CD4-positive, alpha-beta T cell treated with Interleukin-15 for 4 hours (primary cell): Measurements from ENCODE around the gene AQP5.

ENCODE experiments used
- DNase-seq: peaks from one replicate; pipeline ENCODE4 v3.0.0-alpha.2; 2020; ENCODE audit warnings: low spot score

Gene AQP5

GRCh38 chr12:49964849-49965624 lies 3.4 kb downstream of the AQP5 start:
- DNase-seq, result no peak

GRCh38 chr12:49965836-49966235 lies 4.2 kb downstream of the AQP5 start:
- no peak for DNase-seq

- DNase-seq, result no peak
Observed at GRCh38 chr12:49966511-49967041, 4.9 kb downstream of the AQP5 start.

- DNase-seq, result peak; percentile 89
Observed at GRCh38 chr12:49967042-49967776, 5.5 kb downstream of the AQP5 start.

GRCh38 chr12:49967777-49968250 lies 6.1 kb downstream of the AQP5 start:
- DNase-seq, result no peak

GRCh38 chr12:49968471-49968870 lies 6.8 kb downstream of the AQP5 start:
- no peak for DNase-seq

GRCh38 chr12:49969027-49969426 lies 7.4 kb downstream of the AQP5 start:
- DNase-seq, result no peak

- no peak for DNase-seq
Observed at GRCh38 chr12:49969651-49970429, 8.2 kb downstream of the AQP5 start.

GRCh38 chr12:49970658-49971057 lies 9.0 kb downstream of the AQP5 start:
- DNase-seq, result no peak

- no peak for DNase-seq
Observed at GRCh38 chr12:49971141-49971540, 9.5 kb downstream of the AQP5 start.

- DNase-seq, result no peak
Observed at GRCh38 chr12:49972129-49972528, 10.5 kb downstream of the AQP5 start.

- no peak for DNase-seq
Observed at GRCh38 chr12:49972641-49973360, 11.1 kb downstream of the AQP5 start, which contains the start of gene AQP6. Gene AQP6, plus strand, starts transcription at chr12:49972947. Its CDS starts 227 bp downstream, at chr12:49973174.

GRCh38 chr12:49973361-49973830 lies 11.7 kb downstream of the AQP5 start:
- DNase-seq, result no peak

GRCh38 chr12:49974231-49974675 lies 12.6 kb downstream of the AQP5 start:
- no peak for DNase-seq

GRCh38 chr12:49974677-49975317 lies 13.1 kb downstream of the AQP5 start:
- DNase-seq, result no peak

GRCh38 chr12:49975318-49975761 lies 13.7 kb downstream of the AQP5 start:
- DNase-seq, result no peak

GRCh38 chr12:49976557-49976956 lies 14.9 kb downstream of the AQP5 start:
- DNase-seq, result no peak

- DNase-seq, result no peak
Observed at GRCh38 chr12:49978125-49978524, 16.5 kb downstream of the AQP5 start.

GRCh38 chr12:49979016-49979586 lies 17.4 kb downstream of the AQP5 start:
- no peak for DNase-seq

- DNase-seq, result no peak
Observed at GRCh38 chr12:49979791-49980190, 18.1 kb downstream of the AQP5 start.
